HG03108 (cell line): ENCODE measurements around the gene SCP2.
"Not testable (repeated sequence)": the region's sequence is repeated elsewhere in the genome, so short reads cannot be mapped to it uniquely, and the experiment has no call there.

Source experiments
- ATAC-seq: cut with Tn5 transposase; IDR thresholded peaks from one replicate; pipeline ENCODE4 v1.9.1; 2021; ENCODE audit warnings: moderate library complexity; ENCODE audit not compliant: unreplicated experiment

The SCP2 gene

DNA sequence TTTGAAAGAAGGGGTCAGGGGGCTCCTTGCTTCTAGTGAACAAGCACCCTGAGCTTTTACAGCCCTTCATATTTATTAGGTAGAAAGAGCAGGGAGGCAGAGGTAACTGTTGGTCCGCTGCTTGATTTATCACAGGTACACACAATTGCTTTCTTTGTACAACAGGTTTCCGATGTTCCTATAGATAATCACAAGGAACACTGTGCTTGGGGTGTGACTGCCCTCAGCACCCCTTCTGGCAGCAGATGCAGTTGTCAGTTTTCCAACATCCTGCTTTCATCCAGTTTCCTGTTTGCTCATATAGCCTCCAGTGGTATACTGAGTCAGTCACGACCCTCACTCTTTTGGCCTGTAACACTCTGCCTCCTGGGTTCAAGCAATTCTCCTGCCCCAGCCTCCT, 40.6 kb downstream of the SCP2 start:
- no peak for ATAC-seq

- not testable (repeated sequence) for ATAC-seq
Observed at GRCh38 chr1:52969234-52969633, 42.2 kb downstream of the SCP2 start.

GRCh38 chr1:52970149-52970548, 43.1 kb downstream of the SCP2 start:
- ATAC-seq = no peak

DNA sequence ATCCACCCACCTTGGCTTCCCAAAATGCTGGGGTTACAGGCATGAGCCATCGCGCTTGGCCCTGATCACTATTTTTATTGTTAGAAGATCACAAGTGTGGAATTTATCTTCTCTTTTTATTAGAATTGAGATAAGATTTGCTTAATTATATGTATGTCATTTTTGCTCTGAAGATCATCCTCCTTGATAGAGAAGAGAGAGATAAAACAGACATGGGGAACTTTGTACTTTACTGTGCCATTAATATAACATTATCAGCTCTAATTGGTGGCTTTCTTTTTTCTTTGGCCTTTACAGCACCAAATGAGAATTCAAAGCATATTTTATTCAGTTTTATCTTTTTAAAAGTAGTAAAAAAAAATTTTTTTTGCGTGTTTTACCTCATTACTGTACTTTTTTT, 46.8 kb downstream of the SCP2 start:
- ATAC-seq = no peak

DNA sequence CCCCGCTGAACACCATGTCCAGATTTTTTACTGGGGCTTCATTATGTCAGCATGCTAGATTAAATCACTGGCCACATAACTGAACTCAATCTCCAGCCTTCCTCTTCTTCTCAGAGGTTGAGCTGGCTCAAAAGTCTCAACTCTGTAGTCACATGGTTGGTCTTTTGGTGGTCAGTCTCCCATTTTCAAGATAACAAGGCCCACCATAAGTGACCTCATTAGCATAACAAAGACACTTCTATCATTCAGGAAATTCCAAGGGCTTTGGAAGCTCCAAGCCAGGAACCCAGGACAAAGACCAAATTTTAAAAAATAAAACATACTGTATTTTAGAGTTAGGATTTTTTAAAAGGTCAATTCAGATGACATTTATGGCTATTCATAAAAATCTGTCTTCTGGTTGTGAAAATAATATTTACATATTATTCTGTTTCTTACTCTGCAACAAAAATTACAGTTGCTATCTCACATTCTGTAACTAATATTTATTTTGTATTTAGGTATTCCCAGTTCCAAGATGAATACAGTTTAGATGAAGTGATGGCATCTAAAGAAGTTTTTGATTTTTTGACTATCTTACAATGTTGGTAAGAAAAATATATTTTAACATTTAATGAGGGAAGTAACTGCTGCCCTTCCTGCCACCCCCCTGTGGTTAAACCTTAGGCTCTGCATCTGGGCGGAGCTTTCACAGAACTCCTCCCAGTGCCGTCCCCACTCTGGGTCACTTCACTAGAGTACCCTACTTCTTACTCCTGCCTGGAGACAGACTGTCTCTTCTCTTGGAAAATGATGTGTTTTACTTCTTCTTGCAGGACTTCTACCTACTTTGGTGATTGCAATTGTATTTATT, 49.3 kb downstream of the SCP2 start:
- no peak for ATAC-seq

GRCh38 chr1:52978045-52978444, 51.0 kb downstream of the SCP2 start:
- ATAC-seq = no peak

- ATAC-seq = not testable (repeated sequence)
Observed at GRCh38 chr1:52992733-52993132, 65.7 kb downstream of the SCP2 start.

DNA sequence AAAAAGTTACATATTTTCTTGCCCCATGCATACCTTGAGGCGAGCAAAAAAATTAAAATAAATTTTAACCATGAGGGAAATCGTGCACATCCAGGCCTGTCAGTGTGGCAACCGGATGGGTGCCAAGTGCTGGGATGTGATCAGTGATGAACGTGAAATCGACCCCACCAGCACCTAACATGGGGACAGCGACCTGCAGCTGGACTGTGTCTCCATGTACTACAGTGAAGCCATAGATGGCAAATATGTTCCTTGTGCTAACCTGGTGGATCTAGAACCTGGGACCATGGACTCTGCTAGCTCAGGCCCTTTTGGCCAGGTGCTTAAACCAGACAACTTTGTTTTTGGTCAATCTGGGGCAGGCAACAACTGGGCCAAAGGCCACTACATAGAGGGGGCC, 67.6 kb downstream of the SCP2 start:
- ATAC-seq = no peak

DNA sequence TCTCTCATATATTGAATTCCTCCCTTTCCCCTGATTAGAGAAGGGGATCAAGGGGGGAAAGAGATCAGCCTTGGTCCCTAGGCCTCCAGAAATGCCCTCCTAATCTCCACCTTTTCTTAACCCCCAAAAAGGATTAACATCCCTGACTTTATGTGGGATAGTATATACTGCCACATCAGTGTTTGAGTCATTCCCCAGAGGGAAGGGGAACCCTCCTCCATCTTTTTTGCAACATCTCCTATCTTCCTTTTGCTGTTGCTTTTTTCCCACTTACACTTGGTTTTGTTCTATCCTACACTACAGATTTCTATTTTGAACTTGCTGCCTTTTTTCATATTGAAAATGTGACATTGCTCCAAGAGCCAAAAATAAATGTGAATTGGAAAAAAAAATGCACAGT, 69.6 kb downstream of the SCP2 start:
- ATAC-seq = no peak

DNA sequence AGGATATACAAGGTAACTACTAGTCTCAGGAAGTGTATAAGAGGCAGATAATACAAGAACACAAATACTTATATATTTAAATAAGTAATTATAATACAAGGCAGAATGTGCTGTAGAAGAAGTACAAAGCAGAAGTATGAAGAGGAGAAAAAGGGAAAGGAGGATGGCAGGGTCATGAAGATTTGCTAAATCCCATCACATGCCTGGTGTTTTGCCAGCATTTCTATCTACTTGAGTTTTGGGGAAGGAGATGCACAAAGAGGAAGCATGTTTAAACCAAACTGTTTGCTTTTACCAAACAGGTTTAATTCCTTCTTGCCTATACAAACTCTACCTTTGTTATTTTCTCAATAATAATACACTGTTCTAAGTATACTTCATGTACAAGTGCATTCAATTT, 74.1 kb downstream of the SCP2 start:
- no peak for ATAC-seq

DNA sequence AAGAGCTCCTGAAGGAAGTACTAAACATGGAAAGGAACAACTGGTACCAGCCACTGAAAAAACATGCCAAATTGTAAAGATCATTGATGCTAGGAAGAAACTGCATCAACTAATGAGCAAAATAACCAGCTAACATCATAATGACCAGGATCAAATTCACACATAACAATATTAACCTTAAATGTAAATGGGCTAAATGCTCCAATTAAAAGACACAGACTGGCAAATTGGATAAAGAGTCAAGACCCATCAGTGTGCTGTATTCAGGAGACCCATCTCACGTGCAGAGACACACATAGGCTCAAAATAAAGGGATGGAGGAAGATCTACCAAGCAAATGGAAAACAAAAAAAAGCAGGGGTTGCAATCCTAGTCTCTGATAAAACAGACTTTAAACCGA, 79.5 kb downstream of the SCP2 start:
- not testable (repeated sequence) for ATAC-seq

DNA sequence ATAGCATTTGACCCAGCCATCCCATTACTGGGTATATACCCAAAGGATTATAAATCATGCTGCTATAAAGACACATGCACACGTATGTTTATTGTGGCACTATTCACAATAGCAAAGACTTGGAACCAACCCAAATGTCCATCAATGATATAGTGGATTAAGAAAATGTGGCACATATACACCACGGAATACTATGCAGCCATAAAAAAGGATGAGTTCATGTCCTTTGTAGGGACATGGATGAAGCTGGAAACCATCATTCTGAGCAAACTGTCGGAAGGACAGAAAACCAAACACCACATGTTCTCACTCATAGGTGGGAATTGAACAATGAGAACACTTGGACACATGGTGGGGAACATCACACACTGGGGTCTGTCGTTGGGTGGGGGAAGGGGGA, 83.2 kb downstream of the SCP2 start:
- ATAC-seq = not testable (repeated sequence)

DNA sequence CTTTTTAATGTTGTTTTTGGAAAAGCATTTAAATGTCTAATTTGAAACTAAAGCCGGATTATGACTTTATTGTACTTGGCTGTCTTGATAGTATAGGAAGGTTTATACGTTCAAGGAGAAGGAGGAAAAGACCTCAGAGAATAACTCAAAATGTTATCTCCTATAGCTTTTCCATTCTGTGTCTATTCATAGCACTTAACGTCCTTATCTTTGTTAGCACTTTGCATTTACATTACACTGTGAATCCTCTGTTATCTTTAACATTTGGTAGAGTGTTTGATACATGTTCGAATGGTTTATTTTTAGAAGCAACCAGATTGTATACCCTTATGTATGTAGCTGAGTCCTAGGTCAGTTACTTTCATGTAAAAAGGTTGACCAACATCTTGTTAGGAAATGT, 84.1 kb downstream of the SCP2 start:
- ATAC-seq = no peak

GRCh38 chr1:53014791-53015507, 87.9 kb downstream of the SCP2 start:
- peak; percentile 92 for ATAC-seq

DNA sequence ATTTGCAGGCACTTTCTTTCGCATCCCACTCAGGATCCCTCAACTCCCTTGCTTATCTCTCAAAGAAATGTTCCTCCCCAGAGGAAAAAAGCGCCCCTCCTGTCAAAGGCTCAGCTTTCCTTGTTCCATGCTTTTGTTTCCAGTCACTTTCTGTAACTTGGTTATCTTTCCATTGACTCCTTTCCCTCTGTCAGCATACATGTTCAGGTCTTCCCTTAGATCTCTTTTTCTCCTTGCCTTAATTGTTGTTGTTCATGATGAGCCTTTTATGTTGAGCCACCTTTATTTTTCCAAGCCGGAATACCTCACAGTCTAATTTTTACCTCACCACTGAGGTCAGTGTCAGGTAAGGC, 88.4 kb downstream of the SCP2 start:
- no peak for ATAC-seq

DNA sequence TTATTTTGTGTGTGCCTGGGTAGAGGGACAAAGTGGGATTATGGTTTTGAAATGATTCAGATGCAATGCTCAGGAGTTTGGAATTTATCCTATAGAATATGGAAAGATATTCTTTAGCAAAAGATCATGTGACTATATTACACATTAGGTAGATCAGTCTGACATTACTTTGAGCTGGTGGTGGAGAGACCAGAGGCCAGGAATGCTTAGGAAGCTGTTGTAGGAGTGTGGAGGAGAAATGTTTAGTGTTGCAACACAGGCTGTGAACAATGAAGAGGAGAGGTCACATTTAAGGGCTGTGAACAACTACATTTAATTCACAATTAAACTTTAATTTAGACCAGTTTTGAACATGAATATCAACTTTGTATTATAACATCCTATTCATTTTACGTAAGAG, 89.6 kb downstream of the SCP2 start:
- no peak for ATAC-seq

DNA sequence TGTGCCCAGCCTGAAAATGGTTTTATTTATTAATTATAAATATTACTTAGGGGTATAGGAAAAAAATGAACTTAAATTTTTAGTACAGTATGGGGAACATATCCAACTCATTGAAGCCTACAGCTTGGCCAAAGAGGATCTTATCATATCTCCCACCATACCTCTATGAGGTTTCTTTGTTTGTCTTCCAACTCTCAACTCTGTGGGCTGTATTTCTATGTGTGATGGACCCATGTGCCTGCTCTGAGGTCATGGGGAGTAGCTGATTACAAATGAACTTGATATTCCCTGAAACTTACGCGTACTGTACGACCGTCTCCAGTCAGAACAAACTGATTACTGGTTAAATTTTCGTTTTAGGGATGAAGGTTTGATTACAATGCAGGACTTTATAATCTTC, 93.5 kb downstream of the SCP2 start:
- ATAC-seq = no peak

DNA sequence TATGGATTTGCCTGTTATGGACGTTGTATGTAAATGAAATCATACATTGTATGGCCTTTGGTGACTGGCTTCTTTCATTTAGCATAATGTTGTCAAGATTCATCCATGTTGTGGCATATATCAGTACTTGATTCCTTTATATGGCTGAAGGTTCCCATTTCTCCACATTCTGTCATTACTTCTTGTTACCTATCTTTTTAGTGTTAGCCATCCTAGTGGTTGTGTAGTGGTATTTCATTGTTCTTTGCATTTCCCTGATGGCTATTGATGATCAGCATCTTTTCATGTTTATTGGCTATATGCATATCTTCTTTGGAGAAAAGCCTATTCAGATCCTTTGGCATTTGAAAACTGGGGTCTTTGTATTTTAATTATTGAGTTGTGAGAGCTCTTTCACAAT, 95.1 kb downstream of the SCP2 start:
- no peak for ATAC-seq

DNA sequence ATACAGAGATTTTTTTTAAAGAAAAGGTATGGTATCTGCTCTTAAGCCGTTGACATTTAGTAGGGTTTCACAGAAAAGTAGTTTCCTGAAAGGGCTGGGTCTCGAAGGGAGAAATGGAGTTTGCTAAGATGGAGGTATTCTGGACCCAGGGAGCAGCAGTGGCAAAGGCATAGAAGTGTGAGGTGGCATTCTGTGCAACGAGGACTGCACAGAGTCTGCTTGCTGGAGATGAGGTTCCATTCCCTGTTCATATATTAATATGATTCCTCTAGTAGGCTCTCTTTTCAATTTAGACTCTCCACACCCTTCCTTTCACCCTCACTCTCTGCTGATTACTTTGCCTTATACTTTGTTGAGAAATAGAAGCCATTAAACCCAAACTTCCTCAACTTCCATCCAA, 96.5 kb downstream of the SCP2 start:
- no peak for ATAC-seq

DNA sequence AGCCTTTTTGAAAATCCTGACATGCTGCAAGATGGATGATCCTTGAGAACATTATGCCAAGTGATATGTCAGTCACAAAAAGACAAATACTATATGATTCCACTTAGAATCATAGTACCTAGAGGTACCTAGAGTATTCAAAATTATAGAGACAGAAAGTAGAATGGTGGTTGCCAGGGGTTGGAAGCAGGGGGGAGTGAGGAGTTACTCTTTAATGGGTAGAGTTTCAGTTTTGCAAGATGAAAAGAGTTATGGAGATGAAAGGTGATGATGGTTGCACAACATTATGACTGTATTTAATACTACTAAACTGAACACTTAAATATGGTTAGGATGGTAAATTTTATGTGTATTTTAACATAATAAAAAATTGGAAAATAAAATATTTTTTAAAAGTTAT, 97.0 kb downstream of the SCP2 start:
- ATAC-seq = no peak

DNA sequence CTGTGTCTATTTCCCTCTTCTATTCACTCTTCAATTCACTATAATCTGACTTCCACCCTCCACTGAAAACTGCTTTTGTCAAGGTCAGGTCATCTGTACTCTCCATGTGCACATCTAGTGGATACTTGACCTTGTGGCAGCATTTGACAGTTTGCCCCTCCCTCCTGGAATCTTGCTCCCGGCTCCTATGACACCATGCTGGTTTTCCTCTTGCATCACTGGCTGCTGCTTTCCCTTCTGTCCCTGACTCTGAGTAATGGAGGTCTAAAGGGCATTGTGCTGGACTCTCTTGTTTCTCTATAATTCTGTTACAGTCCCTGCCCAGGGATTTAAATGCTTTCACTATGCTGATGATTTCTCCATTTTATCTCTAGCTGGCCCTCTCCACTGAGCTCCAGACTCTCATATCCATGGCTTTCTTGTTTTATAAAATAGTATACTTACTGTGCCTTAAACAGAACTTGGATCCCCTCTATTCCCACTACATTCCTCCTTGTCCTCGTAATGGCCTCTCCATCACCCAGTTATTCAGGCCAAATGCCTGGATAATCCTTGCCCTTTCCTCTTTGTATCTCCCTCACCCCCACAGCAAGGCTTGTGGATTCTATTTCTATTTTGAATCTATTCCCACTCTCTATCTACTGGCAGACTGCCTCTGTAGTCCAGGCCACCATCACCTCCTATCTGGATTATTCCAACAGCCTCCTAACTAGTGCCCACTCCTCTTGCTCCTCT, 98.1 kb downstream of the SCP2 start:
- ATAC-seq = no peak

DNA sequence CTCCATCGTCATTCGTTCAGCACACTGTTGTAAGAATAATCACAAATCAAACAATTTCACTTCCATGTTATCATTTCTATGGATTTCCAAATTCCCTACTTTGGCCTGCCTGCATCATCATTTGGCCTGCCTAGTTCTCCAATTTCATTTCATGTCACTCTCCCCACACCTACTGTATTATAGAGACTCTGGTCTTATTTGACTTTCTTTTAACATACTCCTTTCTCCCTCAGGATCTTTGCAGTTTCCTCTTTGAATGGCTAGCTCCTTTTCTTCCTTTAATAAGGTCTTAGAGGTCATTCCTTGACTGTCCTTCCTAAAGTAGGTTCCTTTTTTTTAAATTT, 98.7 kb downstream of the SCP2 start:
- no peak for ATAC-seq
